ENCODE results near the gene CASKIN2. TPM values are rescaled to one million over a fixed set of nuclear protein-coding genes. Genes with fewer than 3 reads are reported as not detected.
A peak's percentile ranks its signal among the peaks of the same experiment; 100 is the strongest.

The CASKIN2 gene
- polyA plus RNA-seq, 3 donors, result 0.33 TPM; not detected in 2

DNA sequence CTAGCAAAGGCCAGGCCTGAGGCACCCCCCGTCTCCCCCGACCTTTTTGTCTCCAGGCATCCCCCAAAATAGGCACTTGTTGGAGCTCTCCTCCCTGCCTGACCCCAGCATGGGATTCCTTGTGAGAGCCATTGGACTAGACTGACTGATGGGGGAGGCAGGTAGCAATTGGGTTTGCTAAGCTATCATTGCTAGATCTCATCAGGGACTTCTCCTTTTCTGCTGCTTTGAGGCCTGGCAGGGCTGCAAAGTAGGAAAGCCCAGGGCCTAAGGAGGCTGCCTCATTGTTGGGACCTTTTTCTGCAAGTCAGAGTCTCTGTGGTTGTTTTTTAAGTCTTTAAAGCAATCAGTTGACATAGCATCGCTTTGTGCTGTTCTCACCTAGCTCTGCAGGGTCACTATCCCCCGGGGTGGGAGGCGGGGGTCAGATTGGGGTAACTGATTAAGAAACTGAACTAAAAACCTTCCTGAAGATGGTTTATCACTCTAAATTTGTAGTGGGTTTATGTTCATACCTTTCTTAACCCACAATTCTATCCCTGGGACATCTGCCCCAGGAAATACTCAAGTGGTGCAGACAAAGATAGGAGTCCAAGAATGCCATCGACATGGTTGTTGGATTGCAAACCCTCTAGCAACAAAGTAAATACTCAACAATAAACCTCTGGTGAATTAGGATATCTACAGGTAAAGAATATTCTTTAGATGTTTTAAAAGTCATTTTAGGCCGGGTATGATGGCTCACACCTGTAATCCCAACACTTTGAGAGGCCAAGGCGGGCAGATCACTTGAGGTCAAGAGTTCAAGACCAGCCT is 38.2 kb upstream of the CASKIN2 start:
- H3K27me3 Mint-ChIP-seq (ENCODE audit: low read depth in 3 of 3), result peaks cover 0 to 2% (median 0%) of the 10 kb centered on the region in 3 donors
- H3K4me1 Mint-ChIP-seq, result no peaks in the 10 kb centered on the region
- no peak for DNase-seq
- intact Hi-C loops (cut with micrococcal nuclease), result no loop called here
- H2AFZ ChIP-seq (ENCODE audit: insufficient read depth, low read depth, low read length, poor library complexity, severe bottlenecking), result no peak overlapping the region
- H3K4me1 ChIP-seq (ENCODE audit: control insufficient read depth in 1 of 2, insufficient read depth in 2 of 2, low read length in 2 of 2), result no peaks in the 10 kb centered on the region
- H3K36me3 Mint-ChIP-seq, result no peaks in the 10 kb centered on the region
- TF ChIP-seq, protein P1, sequence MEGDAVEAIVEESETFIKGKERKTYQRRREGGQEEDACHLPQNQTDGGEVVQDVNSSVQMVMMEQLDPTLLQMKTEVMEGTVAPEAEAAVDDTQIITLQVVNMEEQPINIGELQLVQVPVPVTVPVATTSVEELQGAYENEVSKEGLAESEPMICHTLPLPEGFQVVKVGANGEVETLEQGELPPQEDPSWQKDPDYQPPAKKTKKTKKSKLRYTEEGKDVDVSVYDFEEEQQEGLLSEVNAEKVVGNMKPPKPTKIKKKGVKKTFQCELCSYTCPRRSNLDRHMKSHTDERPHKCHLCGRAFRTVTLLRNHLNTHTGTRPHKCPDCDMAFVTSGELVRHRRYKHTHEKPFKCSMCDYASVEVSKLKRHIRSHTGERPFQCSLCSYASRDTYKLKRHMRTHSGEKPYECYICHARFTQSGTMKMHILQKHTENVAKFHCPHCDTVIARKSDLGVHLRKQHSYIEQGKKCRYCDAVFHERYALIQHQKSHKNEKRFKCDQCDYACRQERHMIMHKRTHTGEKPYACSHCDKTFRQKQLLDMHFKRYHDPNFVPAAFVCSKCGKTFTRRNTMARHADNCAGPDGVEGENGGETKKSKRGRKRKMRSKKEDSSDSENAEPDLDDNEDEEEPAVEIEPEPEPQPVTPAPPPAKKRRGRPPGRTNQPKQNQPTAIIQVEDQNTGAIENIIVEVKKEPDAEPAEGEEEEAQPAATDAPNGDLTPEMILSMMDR (IDR thresholded peaks at IDR 0.05), result no peak
- no peak overlapping the region for H3K27ac ChIP-seq (ENCODE audit: low read depth in 1 of 2, low read length in 2 of 2)
- peaks cover 0 to 4% (median 0%) of the 10 kb centered on the region in 7 donors for H3K9me3 Mint-ChIP-seq
- H3K36me3 ChIP-seq (replicated peaks in 1 of 2; ENCODE audit: control insufficient read depth in 1 of 2, insufficient read depth in 2 of 2, low read length in 2 of 2), result no peaks in the 10 kb centered on the region
- no CpG with 5 or more reads among the region's 8 CpGs for whole genome bisulfite sequencing (ENCODE audit: insufficient coverage)
- H3K4me3 ChIP-seq (replicated peaks in 1 of 3; ENCODE audit: low read depth in 2 of 3, low read length in 3 of 3), result no peak overlapping the region
- H4K20me1 ChIP-seq (ENCODE audit: insufficient read depth, low read length), result no peaks in the 10 kb centered on the region
- peak overlapping the region in 2 of 7 donors; percentile 9 to 60 for H3K27ac Mint-ChIP-seq
- no peaks in the 10 kb centered on the region for H3K27me3 ChIP-seq (ENCODE audit: control insufficient read depth in 2 of 2, insufficient read depth in 2 of 2, low read length in 2 of 2)
- no peak overlapping the region for H3K9ac ChIP-seq (ENCODE audit: insufficient read depth, low read length, poor library complexity, severe bottlenecking)
- no peak overlapping the region for H3K4me3 Mint-ChIP-seq
- H3K79me2 ChIP-seq (ENCODE audit: insufficient read depth, low read length), result no peaks in the 10 kb centered on the region
- no peak overlapping the region for H3K4me2 ChIP-seq (replicated peaks; ENCODE audit: extremely low read depth, low read length, poor library complexity, severe bottlenecking)
- H3K9me3 ChIP-seq (replicated peaks in 1 of 2; ENCODE audit: control insufficient read depth in 1 of 2, insufficient read depth in 1 of 2, low read length in 2 of 2), result no peaks in the 10 kb centered on the region

DNA sequence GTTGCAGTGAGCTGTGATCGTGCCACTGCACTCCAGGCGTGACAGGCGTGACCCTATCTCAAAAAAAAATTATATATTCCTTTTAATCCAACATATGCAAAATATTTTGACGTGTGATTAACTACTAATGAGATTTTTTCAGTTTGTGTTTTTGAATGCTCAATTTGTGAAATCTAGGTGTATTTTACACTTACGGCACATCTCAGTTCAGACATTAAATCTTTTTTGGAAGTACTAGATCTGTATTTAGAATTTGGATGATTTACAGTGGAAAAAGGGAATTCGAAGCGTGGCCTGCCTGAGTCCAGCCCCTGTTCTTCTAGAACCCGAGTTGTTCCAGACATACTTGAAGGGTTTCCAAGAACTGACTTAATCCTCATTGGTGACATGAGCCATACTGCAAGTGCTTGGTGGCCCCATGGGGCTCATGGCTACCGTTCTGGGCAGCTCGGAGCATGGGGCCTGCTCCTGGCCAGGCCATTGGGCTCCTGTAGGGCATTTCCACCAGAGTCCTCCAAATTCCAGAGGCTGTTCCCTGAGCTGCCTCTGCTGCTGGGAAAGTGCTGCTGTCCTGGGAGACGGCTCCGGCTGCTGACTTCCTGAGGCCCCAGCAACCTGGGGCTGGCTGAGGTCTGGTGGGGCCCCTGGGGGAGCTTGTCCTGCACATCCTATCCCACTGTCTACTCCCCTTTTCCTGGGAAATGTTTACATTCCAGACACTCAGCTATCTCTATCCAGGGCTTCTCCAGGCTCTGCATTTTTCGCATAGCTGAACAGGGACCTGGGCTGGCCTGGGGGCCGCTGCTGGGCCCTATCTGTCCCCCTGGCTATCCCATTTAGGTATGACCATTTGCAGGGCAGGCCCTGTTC is 37.3 kb upstream of the CASKIN2 start:
- Mint-ChIP-seq H3K9me3 (peaks cover 0 to 4% (median 0%) of the 10 kb centered on the region in 7 donors), H3K36me3 (no peaks in the 10 kb centered on the region), H3K27ac (no peak overlapping the region), H3K27me3 (ENCODE audit: low read depth in 3 of 3) (peaks cover 0 to 2% (median 0%) of the 10 kb centered on the region in 3 donors), H3K4me1 (no peaks in the 10 kb centered on the region), H3K4me3 (no peak overlapping the region)
- Histone ChIP-seq H3K4me1 (ENCODE audit: control insufficient read depth in 1 of 2, insufficient read depth in 2 of 2, low read length in 2 of 2) (no peaks in the 10 kb centered on the region), H4K20me1 (ENCODE audit: insufficient read depth, low read length) (no peaks in the 10 kb centered on the region), H3K4me3 (replicated peaks in 1 of 3; ENCODE audit: low read depth in 2 of 3, low read length in 3 of 3) (no peak overlapping the region), H3K27ac (ENCODE audit: low read depth in 1 of 2, low read length in 2 of 2) (no peak overlapping the region), H3K4me2 (replicated peaks; ENCODE audit: extremely low read depth, low read length, poor library complexity, severe bottlenecking) (no peak overlapping the region), H2AFZ (ENCODE audit: insufficient read depth, low read depth, low read length, poor library complexity, severe bottlenecking) (no peak overlapping the region), H3K79me2 (ENCODE audit: insufficient read depth, low read length) (no peaks in the 10 kb centered on the region), H3K36me3 (replicated peaks in 1 of 2; ENCODE audit: control insufficient read depth in 1 of 2, insufficient read depth in 2 of 2, low read length in 2 of 2) (no peaks in the 10 kb centered on the region), H3K27me3 (ENCODE audit: control insufficient read depth in 2 of 2, insufficient read depth in 2 of 2, low read length in 2 of 2) (no peaks in the 10 kb centered on the region), H3K9me3 (replicated peaks in 1 of 2; ENCODE audit: control insufficient read depth in 1 of 2, insufficient read depth in 1 of 2, low read length in 2 of 2) (no peaks in the 10 kb centered on the region), H3K9ac (ENCODE audit: insufficient read depth, low read length, poor library complexity, severe bottlenecking) (no peak overlapping the region)
- TF ChIP-seq, protein P1 (IDR thresholded peaks at IDR 0.05), result no peak
- WGBS (ENCODE audit: insufficient coverage), result 93% methylated on average over 8 of the region's 14 CpGs
- intact Hi-C loops (cut with micrococcal nuclease), result no loop called here
- no peak for DNase-seq

All from CD14-positive monocyte (primary cell).